ENCODE measurements around the gene MRPL11. TPM values are rescaled to one million over a fixed set of nuclear protein-coding genes. Genes with fewer than 3 reads are reported as not detected.

MRPL11 gene
- total and polyA plus RNA-seq, 2 of the 13 experiments (the other 11 are each of a cell fraction or from before 2014, with no cell fraction given), result 72.9 to 176 TPM

DNA sequence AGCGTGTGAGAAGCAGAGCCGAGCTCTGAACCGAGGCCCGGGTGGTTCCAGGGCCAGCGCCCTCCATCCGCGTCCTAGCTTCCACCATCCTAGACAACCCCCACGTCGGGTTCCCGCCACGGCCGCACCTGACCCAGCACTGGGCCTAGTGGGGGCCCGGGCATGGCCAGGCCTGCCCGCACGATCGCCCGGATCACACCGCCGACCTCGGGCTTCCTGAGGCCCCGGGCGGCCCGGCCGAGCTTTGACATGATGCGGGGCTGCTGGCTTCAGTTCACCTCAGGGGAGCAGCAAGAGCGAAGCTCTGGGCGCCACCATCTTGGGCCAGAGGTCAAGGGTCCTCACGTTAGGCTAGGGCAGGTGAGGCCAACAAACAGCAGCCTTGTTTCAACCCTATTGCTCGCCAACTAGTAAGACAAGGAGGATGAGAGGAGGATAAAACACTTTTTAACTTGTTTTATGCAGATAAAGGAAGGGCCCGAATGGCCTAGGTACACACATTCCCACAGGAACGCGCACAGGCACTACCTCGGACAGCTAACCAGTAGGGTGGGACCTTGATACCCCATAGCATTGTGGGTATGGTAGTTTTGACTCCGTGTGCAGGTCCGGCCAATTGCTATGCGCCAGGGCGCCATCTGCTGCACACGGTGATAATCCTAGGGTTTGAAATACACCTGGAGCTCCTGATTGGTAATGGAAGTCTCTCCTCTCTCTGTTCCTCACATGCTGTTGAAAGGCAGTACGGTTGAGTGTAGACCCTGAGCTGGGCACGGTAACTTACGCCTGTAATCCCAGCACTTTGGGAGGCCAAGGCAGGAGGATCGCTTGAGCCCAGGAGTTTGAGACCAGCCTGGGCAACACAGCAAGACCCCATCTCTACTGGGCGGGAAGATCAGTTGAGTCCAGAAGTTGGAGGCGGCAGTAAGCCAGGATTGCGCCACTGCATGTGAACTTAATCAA, at the start of gene MRPL11 (continued):
- TF ChIP-seq HINFP (CRISPR knock-in tag; IDR thresholded peaks at IDR 0.05; ENCODE audit: low read depth), result 0 out of 2 replicates have a peak, but pooled peaks have one; percentile 42
- TF ChIP-seq NFYB (CRISPR knock-in tag; IDR thresholded peaks at IDR 0.05), result peak; percentile 49
- no peak for TF ChIP-seq ZNF20 (CRISPR knock-in tag; IDR thresholded peaks at IDR 0.05)
- no peak for TF ChIP-seq ZNF318 (CRISPR knock-in tag; IDR thresholded peaks at IDR 0.05)
- no peak for TF ChIP-seq CBX2 (IDR thresholded peaks at IDR 0.05; ENCODE audit: low read depth, low read length)
- TF ChIP-seq CBX2 (CRISPR knock-in tag; IDR thresholded peaks at IDR 0.05; ENCODE audit: low read depth), result no peak
- no peak for TF ChIP-seq ZSCAN25 (CRISPR knock-in tag; IDR thresholded peaks at IDR 0.05)
- TF ChIP-seq ELF1 (CRISPR knock-in tag; IDR thresholded peaks at IDR 0.05), result peak; percentile 51; the same call in 1 of the 2 replicates
- peak; percentile 30; the same call in 1 of the 2 replicates for TF ChIP-seq ZNF33B (CRISPR knock-in tag; IDR thresholded peaks at IDR 0.05)
- TF ChIP-seq ZNF382 (CRISPR knock-in tag; IDR thresholded peaks at IDR 0.05; ENCODE audit: borderline replicate concordance), result no peak
- TF ChIP-seq MAZ (IDR thresholded peaks at IDR 0.05; ENCODE audit: borderline replicate concordance, low read depth, low read length), result no peak
- no peak; the same call in 1 of the 2 replicates for TF ChIP-seq MAZ (CRISPR knock-in tag; IDR thresholded peaks at IDR 0.05; ENCODE audit: low read depth)
- TF ChIP-seq ZFP41 (CRISPR knock-in tag; IDR thresholded peaks at IDR 0.05; ENCODE audit: borderline replicate concordance), result peak; percentile 26; the same call in 1 of the 2 replicates
- TF ChIP-seq, protein P1, sequence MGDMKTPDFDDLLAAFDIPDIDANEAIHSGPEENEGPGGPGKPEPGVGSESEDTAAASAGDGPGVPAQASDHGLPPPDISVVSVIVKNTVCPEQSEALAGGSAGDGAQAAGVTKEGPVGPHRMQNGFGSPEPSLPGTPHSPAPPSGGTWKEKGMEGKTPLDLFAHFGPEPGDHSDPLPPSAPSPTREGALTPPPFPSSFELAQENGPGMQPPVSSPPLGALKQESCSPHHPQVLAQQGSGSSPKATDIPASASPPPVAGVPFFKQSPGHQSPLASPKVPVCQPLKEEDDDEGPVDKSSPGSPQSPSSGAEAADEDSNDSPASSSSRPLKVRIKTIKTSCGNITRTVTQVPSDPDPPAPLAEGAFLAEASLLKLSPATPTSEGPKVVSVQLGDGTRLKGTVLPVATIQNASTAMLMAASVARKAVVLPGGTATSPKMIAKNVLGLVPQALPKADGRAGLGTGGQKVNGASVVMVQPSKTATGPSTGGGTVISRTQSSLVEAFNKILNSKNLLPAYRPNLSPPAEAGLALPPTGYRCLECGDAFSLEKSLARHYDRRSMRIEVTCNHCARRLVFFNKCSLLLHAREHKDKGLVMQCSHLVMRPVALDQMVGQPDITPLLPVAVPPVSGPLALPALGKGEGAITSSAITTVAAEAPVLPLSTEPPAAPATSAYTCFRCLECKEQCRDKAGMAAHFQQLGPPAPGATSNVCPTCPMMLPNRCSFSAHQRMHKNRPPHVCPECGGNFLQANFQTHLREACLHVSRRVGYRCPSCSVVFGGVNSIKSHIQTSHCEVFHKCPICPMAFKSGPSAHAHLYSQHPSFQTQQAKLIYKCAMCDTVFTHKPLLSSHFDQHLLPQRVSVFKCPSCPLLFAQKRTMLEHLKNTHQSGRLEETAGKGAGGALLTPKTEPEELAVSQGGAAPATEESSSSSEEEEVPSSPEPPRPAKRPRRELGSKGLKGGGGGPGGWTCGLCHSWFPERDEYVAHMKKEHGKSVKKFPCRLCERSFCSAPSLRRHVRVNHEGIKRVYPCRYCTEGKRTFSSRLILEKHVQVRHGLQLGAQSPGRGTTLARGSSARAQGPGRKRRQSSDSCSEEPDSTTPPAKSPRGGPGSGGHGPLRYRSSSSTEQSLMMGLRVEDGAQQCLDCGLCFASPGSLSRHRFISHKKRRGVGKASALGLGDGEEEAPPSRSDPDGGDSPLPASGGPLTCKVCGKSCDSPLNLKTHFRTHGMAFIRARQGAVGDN (CRISPR knock-in tag; IDR thresholded peaks at IDR 0.05), result peak; percentile 81

Measured in HepG2 (cell line).